DMS153 treated with DMSO at 0.1 percent for 48 hours (cell line): ENCODE results near the gene MEAF6.

Experiments used
- DNase-seq: peaks from one replicate; lab custom pipeline; 2025; ENCODE audit not compliant: unreplicated experiment; lab: John Stamatoyannopoulos, UW

MEAF6 gene

GRCh38 chr1:37474697-37475379, 39.7 kb downstream of the MEAF6 start:
- no peak for DNase-seq

- peak; percentile 89 for DNase-seq
Measured at GRCh38 chr1:37474046-37474696, 40.4 kb downstream of the MEAF6 start, which contains the start of gene ZC3H12A. Gene ZC3H12A, plus strand, starts transcription at chr1:37474580. Its CDS starts 917 bp downstream, at chr1:37475497.

- no peak for DNase-seq
Measured at GRCh38 chr1:37473431-37474045, 41.0 kb downstream of the MEAF6 start.

- DNase-seq = no peak
Measured at GRCh38 chr1:37472994-37473393, 41.6 kb downstream of the MEAF6 start.

- no peak for DNase-seq
Measured at GRCh38 chr1:37472281-37472680, 42.3 kb downstream of the MEAF6 start.

- peak; percentile 44 for DNase-seq
Measured at GRCh38 chr1:37471345-37472231, 43.0 kb downstream of the MEAF6 start.

GRCh38 chr1:37469386-37469785, 45.2 kb downstream of the MEAF6 start:
- DNase-seq = no peak

GRCh38 chr1:37468037-37468436, 46.5 kb downstream of the MEAF6 start:
- DNase-seq = no peak

- no peak for DNase-seq
Measured at GRCh38 chr1:37465593-37466517, 48.7 kb downstream of the MEAF6 start.

GRCh38 chr1:37464443-37464842, 50.1 kb downstream of the MEAF6 start:
- no peak for DNase-seq

GRCh38 chr1:37461698-37462436, 52.7 kb downstream of the MEAF6 start:
- DNase-seq = no peak

GRCh38 chr1:37458551-37458950, 56.0 kb downstream of the MEAF6 start:
- no peak for DNase-seq

GRCh38 chr1:37456614-37457013, 58.0 kb downstream of the MEAF6 start:
- DNase-seq = no peak

- DNase-seq = no peak
Measured at GRCh38 chr1:37455516-37455915, 59.0 kb downstream of the MEAF6 start.

GRCh38 chr1:37453647-37454046, 60.9 kb downstream of the MEAF6 start:
- DNase-seq = no peak

GRCh38 chr1:37452416-37452815, 62.1 kb downstream of the MEAF6 start:
- DNase-seq = no peak

GRCh38 chr1:37449936-37450335, 64.6 kb downstream of the MEAF6 start:
- DNase-seq = no peak

- no peak for DNase-seq
Measured at GRCh38 chr1:37448691-37449417, 65.7 kb downstream of the MEAF6 start.

GRCh38 chr1:37448185-37448584, 66.4 kb downstream of the MEAF6 start:
- DNase-seq = no peak
